ENCODE data around the gene TRPC3. TPM values are rescaled to one million over a fixed set of nuclear protein-coding genes. Genes with fewer than 3 reads are reported as not detected.

TRPC3 gene
- total RNA-seq, 1 donor from 2014 or later: 0.98 TPM

DNA sequence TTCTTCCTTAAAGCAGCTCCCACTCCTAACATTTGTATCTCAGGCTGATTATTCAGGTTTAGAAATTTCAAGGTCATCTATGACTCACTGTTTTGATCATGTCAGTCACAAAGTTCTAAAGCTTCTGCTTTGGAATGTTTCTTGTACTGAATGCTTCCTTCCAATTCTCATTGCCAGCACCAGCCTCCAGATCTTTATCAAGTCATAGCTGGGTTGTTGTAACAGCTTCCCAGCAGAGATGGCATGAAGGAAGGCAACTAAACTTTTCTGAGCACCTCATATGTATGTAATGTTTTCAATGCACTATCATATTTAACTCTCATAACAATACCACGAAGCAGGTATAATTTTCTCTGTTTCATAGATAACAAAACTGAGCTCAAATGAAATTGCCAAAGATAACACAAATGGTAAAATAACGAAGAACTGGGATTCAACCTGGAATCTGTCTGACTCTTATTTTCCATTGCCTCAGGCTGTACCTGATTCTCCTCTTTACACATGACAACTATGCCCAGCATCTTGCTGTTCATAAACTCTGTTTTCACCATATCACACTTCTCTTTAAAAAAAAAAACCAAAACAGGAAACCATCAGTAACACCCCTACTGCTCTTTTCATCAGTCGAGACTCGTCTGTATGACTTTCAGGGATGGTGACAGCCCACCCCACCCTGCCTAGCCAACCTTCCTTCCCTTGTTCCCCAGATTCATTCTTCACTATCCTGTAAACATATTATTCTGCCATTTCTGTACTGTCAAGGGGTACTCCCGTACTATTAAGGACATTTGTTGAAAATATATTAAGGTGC is 13.4 kb downstream of the TRPC3 start:
- no peak overlapping the region for H3K4me3 ChIP-seq
- no peaks in the 10 kb centered on the region for H3K9me3 ChIP-seq
- intact Hi-C loops (cut with DNase I): no loop called here
- TF ChIP-seq POLR2AphosphoS5 (IDR thresholded peaks at IDR 0.05; ENCODE audit: insufficient read depth in 1 of 2, low read depth in 1 of 2): no peak
- TF ChIP-seq, protein P1, sequence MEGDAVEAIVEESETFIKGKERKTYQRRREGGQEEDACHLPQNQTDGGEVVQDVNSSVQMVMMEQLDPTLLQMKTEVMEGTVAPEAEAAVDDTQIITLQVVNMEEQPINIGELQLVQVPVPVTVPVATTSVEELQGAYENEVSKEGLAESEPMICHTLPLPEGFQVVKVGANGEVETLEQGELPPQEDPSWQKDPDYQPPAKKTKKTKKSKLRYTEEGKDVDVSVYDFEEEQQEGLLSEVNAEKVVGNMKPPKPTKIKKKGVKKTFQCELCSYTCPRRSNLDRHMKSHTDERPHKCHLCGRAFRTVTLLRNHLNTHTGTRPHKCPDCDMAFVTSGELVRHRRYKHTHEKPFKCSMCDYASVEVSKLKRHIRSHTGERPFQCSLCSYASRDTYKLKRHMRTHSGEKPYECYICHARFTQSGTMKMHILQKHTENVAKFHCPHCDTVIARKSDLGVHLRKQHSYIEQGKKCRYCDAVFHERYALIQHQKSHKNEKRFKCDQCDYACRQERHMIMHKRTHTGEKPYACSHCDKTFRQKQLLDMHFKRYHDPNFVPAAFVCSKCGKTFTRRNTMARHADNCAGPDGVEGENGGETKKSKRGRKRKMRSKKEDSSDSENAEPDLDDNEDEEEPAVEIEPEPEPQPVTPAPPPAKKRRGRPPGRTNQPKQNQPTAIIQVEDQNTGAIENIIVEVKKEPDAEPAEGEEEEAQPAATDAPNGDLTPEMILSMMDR (IDR thresholded peaks at IDR 0.05): no peak
- TF ChIP-seq POLR2A (IDR thresholded peaks at IDR 0.05): no peak
- H3K4me1 ChIP-seq: no peaks in the 10 kb centered on the region
- no peak overlapping the region for H3K27ac ChIP-seq
- no peaks in the 10 kb centered on the region for H3K36me3 ChIP-seq
- H3K27me3 ChIP-seq: no peaks in the 10 kb centered on the region
- DNase-seq (ENCODE audit: extremely low spot score in 2 of 2): no peak

DNA sequence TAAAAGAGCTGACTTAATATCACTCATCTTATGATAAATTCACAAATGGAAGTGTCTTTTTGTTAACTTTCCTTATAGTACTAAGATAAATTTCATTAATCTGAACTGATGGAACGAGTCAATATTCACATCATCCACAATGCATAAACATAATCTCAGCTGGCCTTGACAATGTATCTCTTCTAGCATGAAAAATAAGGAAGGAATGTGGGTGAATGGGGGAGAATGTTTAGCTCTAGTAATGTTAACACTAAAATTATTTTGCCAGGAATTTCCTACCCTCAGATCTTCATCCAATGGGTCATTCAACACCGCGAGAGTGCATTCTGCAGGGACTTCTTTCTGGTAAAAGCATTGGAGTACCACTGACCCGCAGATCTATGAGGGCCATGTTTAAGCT is 15.8 kb downstream of the TRPC3 start:
- H3K27ac ChIP-seq: no peak overlapping the region
- no peaks in the 10 kb centered on the region for H3K27me3 ChIP-seq
- TF ChIP-seq POLR2A (IDR thresholded peaks at IDR 0.05) (no peak), POLR2AphosphoS5 (IDR thresholded peaks at IDR 0.05; ENCODE audit: insufficient read depth in 1 of 2, low read depth in 1 of 2) (no peak)
- TF ChIP-seq, protein P1 (IDR thresholded peaks at IDR 0.05): no peak
- intact Hi-C loops (cut with DNase I): no loop called here
- no peaks in the 10 kb centered on the region for H3K9me3 ChIP-seq
- no peaks in the 10 kb centered on the region for H3K4me1 ChIP-seq
- no peak overlapping the region for H3K4me3 ChIP-seq
- H3K36me3 ChIP-seq: no peaks in the 10 kb centered on the region
- DNase-seq (ENCODE audit: extremely low spot score in 2 of 2): no peak

DNA sequence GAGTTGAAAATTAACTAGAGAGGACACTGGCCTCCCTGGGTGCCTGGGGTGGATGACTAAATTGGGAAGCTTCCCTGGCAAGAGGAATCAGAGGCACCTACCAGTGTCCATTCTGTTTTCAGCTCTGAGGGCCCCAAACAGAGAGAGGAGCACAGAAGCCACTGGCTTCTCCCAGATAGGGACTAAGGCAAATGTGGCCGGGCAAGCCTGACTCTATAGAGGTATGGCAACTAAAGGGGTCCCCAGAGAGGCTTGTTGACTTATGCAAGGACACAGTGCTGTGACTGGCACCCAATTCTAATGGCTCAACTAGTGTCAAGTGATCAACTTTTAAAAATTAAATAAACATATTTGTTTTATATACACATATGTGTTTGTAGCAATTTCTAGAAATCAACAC is 17.2 kb downstream of the TRPC3 start:
- no peak for TF ChIP-seq POLR2AphosphoS5 (IDR thresholded peaks at IDR 0.05; ENCODE audit: insufficient read depth in 1 of 2, low read depth in 1 of 2)
- no peak overlapping the region for H3K27ac ChIP-seq
- H3K9me3 ChIP-seq: no peaks in the 10 kb centered on the region
- no peaks in the 10 kb centered on the region for H3K4me1 ChIP-seq
- DNase-seq (ENCODE audit: extremely low spot score in 2 of 2): no peak
- H3K36me3 ChIP-seq: no peaks in the 10 kb centered on the region
- no peak overlapping the region for H3K4me3 ChIP-seq
- intact Hi-C loops (cut with DNase I): no loop called here
- no peaks in the 10 kb centered on the region for H3K27me3 ChIP-seq

DNA sequence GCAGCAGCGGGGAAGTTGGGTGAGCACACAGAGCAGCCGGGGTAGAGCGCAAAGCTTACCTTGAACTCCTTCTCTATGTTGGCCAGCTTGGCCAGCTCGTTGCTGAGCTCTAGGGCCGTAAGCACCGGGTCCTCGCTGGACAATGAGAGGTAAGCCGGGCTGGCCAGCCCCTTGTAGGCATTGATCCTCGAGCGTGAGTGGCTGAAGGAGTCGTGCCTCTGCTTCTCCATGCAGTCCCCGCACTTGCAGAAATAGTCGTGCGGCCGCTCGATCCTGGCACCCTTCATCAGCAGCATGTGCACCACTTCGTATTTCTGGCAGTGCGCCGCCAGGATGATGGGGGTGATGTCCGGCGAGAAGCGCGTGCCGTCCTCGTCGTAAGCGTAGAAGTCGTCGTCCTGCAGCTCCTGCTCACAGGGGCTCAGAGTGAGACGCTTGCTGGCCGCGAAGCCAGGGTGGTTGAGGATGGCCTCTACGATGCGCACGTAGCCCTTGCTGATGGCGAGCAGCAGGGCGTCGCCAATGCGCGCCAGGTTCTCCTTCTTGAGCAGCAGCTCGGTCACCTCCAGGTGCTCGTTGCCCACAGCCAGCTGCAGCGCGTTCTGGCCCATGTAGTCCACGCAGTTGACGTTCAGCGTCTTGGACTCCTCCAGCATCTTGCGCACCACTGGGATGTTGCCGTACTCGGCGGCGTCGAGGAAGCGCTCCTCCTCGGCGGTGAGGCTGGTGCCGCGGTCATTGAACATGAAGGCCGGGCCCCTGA is 19.5 kb downstream of the TRPC3 start:
- Histone ChIP-seq H3K4me1 (peaks cover 10% of the 10 kb centered on the region), H3K27ac (no peak overlapping the region), H3K27me3 (no peaks in the 10 kb centered on the region), H3K9me3 (no peaks in the 10 kb centered on the region), H3K4me3 (no peak overlapping the region), H3K36me3 (no peaks in the 10 kb centered on the region)
- DNase-seq (ENCODE audit: extremely low spot score in 2 of 2): no peak
- TF ChIP-seq POLR2A (IDR thresholded peaks at IDR 0.05) (no peak), POLR2AphosphoS5 (IDR thresholded peaks at IDR 0.05; ENCODE audit: insufficient read depth in 1 of 2, low read depth in 1 of 2) (no peak)
- TF ChIP-seq, protein P1 (IDR thresholded peaks at IDR 0.05): no peak
- intact Hi-C loops (cut with DNase I): no loop called here

DNA sequence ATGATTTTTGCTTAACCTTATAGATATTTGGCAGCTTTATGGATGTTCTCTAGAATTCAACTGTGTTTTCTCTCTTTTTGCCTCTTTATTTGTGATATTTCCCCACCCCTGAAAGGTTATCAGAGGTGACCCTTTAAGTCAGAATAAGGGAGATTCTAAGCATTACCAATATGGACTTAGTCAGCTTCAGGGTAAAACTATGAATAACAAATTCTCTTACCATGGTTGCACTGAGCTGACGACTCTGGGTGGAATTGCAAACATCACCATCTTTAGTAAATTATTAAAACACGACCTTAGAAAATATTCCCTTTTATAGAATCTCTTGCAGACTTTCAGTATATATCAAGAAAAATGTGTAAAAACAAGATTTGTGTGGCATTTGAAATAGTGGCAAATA is 21.6 kb downstream of the TRPC3 start:
- Histone ChIP-seq H3K27ac (no peak overlapping the region), H3K36me3 (no peaks in the 10 kb centered on the region), H3K9me3 (no peaks in the 10 kb centered on the region), H3K4me1 (peaks cover 10% of the 10 kb centered on the region), H3K4me3 (no peak overlapping the region), H3K27me3 (no peaks in the 10 kb centered on the region)
- no peak for DNase-seq (ENCODE audit: extremely low spot score in 2 of 2)
- intact Hi-C loops (cut with DNase I): no loop called here
- TF ChIP-seq POLR2AphosphoS5 (IDR thresholded peaks at IDR 0.05; ENCODE audit: insufficient read depth in 1 of 2, low read depth in 1 of 2) (no peak), POLR2A (IDR thresholded peaks at IDR 0.05) (no peak)
- TF ChIP-seq, protein P1 (IDR thresholded peaks at IDR 0.05): no peak

Measured in vagina (tissue), 2 donors.